HG02798 (cell line): ENCODE data around the gene PTPN3.
"Not testable (repeated sequence)": the region's sequence is repeated elsewhere in the genome, so short reads cannot be mapped to it uniquely, and the experiment has no call there.

Experiments
- ATAC-seq: cut with Tn5 transposase; IDR thresholded peaks from one replicate; pipeline ENCODE4 v1.9.1; 2021; ENCODE audit warnings: mild to moderate bottlenecking; ENCODE audit not compliant: unreplicated experiment, poor library complexity

The PTPN3 gene

GRCh38 chr9:109498195-109499092 lies at the start of gene PTPN3:
Gene PTPN3 (minus strand): TSS chr9:109498307. CDS start chr9:109463434, 34,873 bp downstream.
- no peak for ATAC-seq

DNA sequence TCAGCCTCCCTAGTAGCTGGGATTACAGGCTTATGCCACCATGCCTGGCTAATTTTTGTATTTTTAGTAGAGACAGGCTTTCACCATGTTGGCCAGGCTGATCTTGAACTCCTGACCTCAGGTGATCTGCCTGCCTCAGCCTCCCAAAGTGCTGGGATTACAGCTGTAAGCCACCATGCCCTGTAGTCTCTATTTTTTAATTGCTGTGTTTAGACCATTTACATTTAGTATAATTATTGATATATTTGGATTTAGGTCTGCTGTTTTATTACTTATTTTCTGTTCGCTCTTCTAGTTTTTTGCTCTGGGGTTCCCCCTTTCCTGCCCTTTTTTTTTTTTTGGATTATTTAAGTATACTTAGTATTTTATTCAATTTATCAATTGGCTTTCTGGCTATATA lies 46.8 kb upstream of the PTPN3 start:
- not testable (repeated sequence) for ATAC-seq

GRCh38 chr9:109542922-109543321 lies 44.8 kb upstream of the PTPN3 start:
- no peak for ATAC-seq

DNA sequence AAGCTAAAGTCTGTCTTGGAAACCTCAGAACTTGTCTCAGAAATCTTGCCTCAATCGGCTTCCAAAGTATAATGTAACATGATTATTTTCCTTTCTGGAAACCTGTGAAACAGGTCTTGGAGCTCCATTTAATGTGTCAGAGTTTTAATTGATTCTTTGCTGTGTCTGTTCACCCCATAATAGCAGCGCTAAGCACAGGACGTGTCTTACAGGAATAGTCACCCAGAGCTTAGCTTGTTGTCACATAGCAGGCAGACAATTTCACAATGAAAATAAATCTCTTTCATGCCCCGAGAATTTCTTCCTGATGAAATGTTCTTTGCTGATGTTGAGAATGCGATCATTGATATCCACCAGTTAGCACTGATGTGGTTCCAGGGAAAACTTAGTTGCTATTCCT lies 40.2 kb upstream of the PTPN3 start:
- no peak for ATAC-seq

DNA sequence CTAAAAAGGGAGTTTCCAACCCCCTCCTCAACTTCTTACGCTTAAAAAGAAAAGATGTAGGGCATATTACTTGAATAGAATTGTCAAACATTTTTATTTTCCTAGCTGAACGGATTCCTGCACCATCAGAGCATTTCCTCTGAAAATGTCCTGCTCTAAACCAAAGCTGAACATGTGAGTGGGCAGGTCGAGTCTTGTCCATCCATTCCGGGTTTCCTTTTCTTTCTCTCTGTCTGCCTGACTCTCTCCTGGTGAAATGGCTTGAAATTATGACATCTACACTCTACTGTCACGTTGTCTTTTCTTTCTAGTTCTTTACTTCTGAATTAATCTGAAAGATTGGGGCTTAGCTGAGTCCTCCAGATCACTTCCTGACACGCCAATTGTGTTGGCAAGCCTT lies 39.2 kb upstream of the PTPN3 start:
- no peak for ATAC-seq

DNA sequence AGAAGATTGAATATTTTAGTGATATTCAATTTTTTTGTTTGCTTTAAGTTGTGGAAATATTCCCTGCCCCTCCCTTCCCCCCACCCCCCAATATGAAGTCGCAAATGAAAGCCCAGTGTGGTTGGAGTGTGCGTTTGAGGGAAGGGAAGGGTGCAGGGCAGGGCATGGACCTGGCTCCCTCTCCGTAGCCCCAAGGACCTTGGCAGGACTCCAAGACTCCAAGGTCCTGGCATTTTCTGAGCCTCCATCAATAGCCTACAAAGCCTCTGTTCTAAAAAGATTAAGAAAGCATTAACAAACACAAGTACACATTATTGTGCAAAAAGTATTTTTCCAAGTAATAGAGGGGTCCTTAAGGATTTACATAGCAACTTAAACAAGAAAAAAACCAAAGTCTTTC lies 38.8 kb upstream of the PTPN3 start:
- no peak for ATAC-seq

GRCh38 chr9:109535365-109535764 lies 37.3 kb upstream of the PTPN3 start:
- ATAC-seq = no peak

DNA sequence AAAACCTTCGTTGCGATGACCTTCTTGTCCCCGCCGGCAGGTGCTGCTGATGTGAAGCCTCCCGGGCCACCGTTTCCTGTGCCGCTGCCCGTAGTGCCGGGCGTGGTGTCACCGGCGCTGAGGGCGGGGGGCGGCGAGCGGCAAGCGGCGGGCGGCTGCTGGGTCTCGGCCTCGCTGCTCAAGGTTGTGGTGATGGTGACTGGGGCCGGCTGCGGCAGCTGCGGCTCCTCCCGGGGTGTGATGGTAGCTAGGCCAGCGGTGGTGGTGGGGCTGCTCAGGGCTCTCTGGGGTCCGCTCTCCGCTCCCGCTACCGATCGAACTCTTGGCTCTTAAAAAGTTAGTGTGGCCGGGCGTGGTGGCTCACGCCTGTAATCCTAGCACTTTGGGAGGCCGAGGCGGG lies 36.0 kb upstream of the PTPN3 start:
- ATAC-seq = no peak

DNA sequence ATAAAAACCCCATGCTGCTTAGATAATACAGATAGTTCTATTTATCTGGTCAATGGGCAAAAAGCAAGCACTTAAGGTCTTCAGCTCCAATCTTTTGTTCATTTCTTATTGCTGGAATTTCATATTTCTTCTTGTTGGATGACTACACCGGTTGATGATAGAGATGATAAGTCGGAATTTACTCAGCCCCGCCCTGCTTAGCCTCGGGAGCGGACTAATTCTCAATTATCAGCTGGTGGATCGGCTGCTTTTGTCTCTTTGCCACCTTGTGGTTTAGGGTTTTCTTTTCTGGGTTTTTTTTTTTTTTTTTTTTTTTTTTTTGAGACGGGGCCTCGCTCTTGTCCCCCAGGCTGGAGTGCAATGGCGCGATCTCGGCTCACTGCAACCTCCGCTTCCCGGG lies 34.5 kb upstream of the PTPN3 start:
- ATAC-seq = not testable (repeated sequence)

DNA sequence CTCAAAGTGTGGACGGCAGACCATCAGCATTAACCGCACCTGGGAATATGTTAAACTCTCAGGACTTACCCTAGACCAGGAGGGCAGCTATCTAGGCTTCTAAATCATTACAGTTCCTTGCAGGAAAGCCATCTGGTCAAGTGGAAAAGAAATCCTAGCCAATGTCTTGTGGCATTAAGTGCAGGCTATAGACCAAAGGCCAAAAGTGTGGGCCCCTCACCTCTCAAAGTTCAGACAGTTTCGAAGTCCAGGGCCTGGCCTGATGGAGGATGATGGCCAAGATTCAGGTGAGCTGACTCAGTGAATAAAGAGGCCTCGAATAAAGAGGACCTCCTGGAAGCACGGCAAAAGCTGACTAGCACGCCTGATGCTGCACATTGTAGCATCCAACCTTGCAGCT lies 24.0 kb upstream of the PTPN3 start:
- no peak for ATAC-seq

DNA sequence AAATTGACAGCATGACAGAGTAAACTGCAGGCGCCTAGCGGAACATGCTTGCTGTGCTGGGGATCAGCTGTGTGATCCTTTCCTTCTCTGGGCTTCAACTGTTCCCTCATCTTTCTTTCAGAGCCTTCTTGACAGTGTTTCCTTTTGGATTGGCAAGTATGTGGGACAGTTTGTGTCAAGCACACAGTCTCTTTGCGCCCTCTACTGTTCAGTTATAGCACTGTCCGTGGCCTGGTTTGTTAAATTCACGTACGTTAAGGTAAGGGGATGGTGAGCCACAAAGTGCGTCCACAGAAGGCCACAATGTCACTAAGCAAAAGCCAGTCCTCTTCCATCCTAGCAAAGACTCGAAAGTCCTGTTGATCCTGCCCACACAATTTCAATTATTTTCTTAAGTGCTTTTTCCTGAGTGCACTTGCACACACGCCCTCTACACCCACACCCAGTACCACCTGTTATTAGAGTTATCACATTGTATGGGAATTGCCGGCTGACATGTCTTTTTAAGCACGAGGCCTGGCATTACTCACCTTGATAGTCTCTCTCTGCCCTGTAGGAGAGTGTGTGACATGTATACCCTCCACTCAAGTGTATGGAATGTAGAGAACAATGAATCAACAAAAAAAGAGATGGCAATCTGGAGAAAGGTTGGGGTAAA lies 22.5 kb upstream of the PTPN3 start:
- peak; percentile 86 for ATAC-seq

DNA sequence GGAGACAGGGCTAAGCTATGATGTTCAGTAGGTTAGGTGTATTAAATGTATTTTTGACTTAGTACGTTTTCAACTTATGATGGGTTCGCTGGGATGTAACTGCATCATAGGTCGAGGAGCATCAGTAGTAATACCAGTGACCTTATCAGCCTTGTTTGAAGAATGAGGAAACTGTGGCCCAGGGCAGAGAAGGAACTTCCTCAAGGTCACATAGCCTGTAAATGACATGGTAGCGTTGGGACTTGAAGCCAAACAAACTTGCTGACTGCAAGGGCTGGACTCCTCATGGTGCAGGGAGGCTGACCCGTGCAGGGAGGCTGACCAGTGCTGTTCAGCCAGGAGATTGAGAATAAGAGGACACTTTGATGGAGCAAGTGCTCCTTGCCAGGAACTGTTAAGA lies 21.3 kb upstream of the PTPN3 start:
- no peak for ATAC-seq

DNA sequence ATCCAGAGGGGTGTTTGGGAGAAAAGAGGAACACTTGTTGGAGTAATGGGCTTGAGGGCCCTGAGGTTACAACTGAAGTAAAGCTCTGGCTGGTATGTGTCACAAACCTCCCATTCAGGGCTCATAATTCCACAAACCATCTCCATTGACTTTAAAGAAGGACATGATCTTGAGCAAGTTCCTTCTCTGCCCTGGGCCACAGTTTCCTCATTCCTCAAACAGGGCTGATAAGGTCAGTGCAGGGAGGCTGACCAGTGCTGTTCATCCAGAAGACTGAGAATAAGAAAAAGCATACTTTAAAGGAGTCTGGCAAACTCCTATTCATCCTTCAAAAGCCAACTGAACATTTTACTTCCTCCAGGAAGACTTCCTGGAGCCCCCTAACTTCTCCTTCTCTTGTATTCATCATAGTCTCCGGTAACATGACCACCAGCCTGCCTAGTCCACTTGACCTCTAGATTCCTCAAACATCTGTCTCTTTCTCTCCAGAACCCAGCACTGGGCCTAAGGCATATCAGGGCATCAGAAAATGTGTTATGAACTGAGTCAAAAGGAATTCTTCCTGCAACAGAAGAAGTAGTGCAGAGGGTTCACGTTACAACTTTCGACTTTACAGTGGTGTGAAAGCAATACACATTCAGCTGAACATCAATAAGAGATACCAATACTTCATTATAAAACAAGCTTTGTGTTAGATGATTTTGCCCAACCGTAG lies 20.7 kb upstream of the PTPN3 start:
- ATAC-seq = no peak

DNA sequence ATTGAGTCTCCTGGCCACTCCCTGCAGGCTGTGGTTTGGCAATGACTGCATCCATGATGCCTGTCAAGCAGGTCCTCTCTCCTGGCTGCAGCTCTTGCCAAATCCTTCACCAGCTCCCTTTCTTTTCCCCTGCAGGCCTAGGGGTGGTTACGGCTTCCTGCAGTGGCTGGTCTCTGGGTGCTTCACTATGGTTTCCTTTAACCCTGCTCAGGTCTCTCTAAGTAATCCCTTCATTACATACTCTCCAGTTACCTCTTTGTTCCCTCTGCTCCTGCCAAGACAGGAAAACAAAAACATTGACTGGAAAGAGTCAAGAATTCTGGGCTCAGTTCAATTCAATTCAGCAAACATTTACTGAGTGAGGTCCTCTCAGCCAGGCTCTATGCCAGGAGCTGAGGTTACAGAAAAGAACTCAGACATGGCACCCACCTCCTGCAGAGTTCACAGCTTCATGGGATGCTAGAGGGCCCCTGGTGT lies 19.8 kb upstream of the PTPN3 start:
- ATAC-seq = no peak

DNA sequence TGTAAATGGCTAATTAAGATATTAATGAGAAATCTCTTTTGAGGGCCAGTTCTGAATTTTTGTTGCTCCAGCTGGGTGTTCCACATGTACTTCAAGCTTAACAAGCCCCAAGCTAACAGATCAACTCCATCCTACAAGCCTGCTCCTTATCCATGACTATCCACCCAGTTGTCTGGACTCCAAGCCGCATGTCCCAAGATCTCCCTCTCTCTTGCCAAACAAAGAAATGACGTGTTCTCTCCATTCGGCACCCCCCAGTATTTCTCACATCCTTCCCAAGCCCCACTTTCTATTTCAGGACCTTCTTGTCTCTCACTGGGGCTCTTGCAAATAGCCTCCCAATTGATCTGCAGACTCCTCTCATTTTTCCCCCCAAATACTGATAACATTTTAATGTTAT lies 15.8 kb upstream of the PTPN3 start:
- ATAC-seq = no peak

DNA sequence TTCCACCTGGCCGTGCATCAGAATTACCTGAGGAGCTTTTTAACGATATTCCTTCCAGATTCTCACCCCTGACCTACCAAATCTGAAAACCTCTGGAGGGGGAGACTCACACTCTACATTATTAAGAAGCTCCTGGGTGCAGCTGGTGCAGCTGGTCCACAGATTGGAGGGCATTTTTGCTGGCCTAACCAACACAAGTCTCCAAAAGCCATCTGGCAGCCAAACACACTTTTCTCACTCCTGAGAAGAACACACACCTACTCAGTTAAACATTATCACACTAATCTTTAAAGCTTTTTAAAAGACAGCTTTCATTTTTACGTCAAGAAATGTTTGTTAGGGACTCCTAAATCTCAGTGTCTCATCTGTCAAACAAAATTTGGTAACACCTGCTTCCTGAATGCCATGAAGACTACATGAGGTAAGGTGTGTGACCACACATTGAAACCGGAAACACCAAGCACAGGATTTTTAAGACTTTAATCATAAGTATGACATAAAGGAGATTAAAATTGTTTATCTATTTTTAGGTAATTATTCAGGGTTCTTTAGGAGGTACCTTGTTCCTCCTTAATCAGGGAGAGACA lies 14.2 kb upstream of the PTPN3 start:
- ATAC-seq = no peak

DNA sequence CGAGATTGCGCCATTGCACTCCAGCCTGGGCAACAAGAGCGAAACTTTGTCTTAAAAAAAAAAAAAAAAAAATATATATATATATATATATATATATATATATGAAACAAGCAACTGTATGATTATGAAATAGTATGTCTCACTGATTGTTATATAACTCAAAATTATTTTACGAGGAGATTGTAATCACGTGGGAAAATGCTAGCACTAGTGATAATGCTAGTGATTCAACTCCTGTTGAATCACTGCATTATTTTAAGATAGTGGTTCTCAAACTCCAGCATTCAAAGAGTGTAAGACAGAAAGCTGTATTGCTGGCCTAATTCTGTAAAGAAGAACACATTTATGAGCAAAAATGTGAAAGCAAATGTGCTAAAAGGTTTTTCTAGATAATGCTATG lies 12.4 kb upstream of the PTPN3 start:
- ATAC-seq = no peak

DNA sequence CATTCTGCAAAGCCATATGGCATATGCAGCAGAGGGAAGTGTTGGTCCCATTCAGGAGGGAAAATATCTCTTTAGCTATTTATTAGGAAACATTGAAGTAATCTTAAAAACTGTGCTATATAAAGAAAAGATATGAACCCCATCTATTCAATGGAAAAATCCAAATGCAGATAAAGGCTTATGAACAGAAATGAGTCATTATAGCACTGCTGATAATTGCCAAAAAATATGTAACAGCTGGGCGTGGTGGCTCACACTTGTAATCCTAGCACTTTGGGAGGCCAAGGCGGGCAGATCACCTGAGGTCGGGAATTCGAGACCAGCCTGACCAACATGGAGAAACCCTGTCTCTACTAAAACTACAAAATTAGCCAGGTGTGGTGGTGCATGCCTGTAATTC lies 11.9 kb upstream of the PTPN3 start:
- ATAC-seq = not testable (repeated sequence)

GRCh38 chr9:109509611-109510010 lies 11.5 kb upstream of the PTPN3 start:
- ATAC-seq = no peak

- ATAC-seq = no peak
Measured at GRCh38 chr9:109507421-109507838, 9.3 kb upstream of the PTPN3 start.
